HepG2 (cell line): Measurements from ENCODE around the gene RAC3. TPM values are rescaled to one million over a fixed set of nuclear protein-coding genes. Genes with fewer than 3 reads are reported as not detected.

ENCODE experiments used
- ATAC-seq: fragments of 200-7000 bp; cut with Tn5 transposase; 3 replicates; pipeline ENCODE4 v1.9.1; 2020; ENCODE audit warnings: mild to moderate bottlenecking, moderate library complexity
- BruUV-seq: library from RNA; stranded (reverse); fragments of 400-500 nt; replicated peaks from 2 replicates; lab custom pipeline; 2021; lab: Mats Ljungman, UMichigan
- CTCF ChIA-PET: fragments of 300-600 bp; formaldehyde crosslinking; extraction: SDS; loops from one replicate; lab custom pipeline; 2021; ENCODE audit warnings: low total read pairs, inconsistent platforms, low intra/inter-chr PET ratio; lab: Yijun Ruan, JAX
- POLR2A ChIA-PET: fragments of 350-600 bp; sonication (Branson Sonifier 250); formaldehyde crosslinking; loops from one replicate; lab custom pipeline; 2020; ENCODE audit warnings: antibody characterized with exemption, inconsistent platforms; lab: Yijun Ruan, JAX
- DNase-seq: peaks from one replicate; pipeline ENCODE4 v3.0.0-alpha.2; 2015; ENCODE audit warnings: low spot score
- FAIRE-seq: peaks from 3 replicates; lab custom pipeline; 2011; peaks lifted over from hg19 to GRCh38; lab: Jason Lieb, UNC
- H2AFZ ChIP-seq: one replicate; pipeline ENCODE4 v1.6.1; 2011; ENCODE audit warnings: low read length, inconsistent platforms
- H3K27ac ChIP-seq: fragments of 300-600 bp; 3 replicates; pipeline ENCODE4 v1.8.0; 2011; ENCODE audit warnings: mixed run types, mild to moderate bottlenecking, mixed read lengths, low read length, inconsistent platforms; ENCODE audit not compliant: insufficient read depth; ENCODE audit errors: extremely low read length
- H3K27me3 ChIP-seq, 2 experiments: fragments of 200-600 bp in 1 of 2; 2 replicates in 1 of 2; 3 replicates in 1 of 2; pipeline versions ENCODE4 v1.6.0 to v1.8.0; 2011; ENCODE audit warnings: low read length in 2 of 2, mild to moderate bottlenecking in 2 of 2, moderate library complexity in 2 of 2, inconsistent platforms in 1 of 2; ENCODE audit not compliant: insufficient read depth in 2 of 2, control insufficient read depth in 1 of 2
- H3K36me3 ChIP-seq, 2 experiments: fragments of 200-600 bp in 1 of 2; replicated peaks in 1 of 2; 2 replicates in 1 of 2; 3 replicates in 1 of 2; pipeline versions ENCODE4 v1.5.1 to v1.8.0; 2011; ENCODE audit warnings: low read length in 2 of 2, inconsistent platforms in 1 of 2; ENCODE audit not compliant: insufficient read depth in 2 of 2, control insufficient read depth in 1 of 2
- H3K4me1 ChIP-seq: 2 replicates; pipeline ENCODE4 v1.5.1; 2012; ENCODE audit warnings: low read length, inconsistent platforms; ENCODE audit not compliant: insufficient read depth
- H3K4me2 ChIP-seq: 2 replicates; pipeline ENCODE4 v1.6.0; 2011; ENCODE audit warnings: low read depth, low read length, inconsistent platforms
- H3K4me3 ChIP-seq, 3 experiments: fragments of 200-600 bp in 1 of 3; sonication (generic), shearing (Covaris generic) in 1 of 3; replicated peaks in 1 of 3; 2 replicates each; pipeline ENCODE4 v1.5.1; 2011 to 2016; ENCODE audit warnings: low read length in 3 of 3, inconsistent platforms in 2 of 3, low read depth in 2 of 3, mild to moderate bottlenecking in 2 of 3, control low read depth in 1 of 3, mixed read lengths in 1 of 3; ENCODE audit not compliant: insufficient read depth in 1 of 3
- H3K79me2 ChIP-seq: one replicate; pipeline ENCODE4 v1.6.1; 2011; ENCODE audit warnings: low read length, inconsistent platforms; ENCODE audit not compliant: insufficient read depth
- H3K9ac ChIP-seq: 2 replicates; pipeline ENCODE4 v1.6.0; 2011; ENCODE audit warnings: mild to moderate bottlenecking, low read depth, low read length, inconsistent platforms; ENCODE audit not compliant: insufficient read depth
- H3K9me3 ChIP-seq: 2 replicates; pipeline ENCODE4 v1.5.1; 2012; ENCODE audit warnings: mild to moderate bottlenecking, low read length
- H4K20me1 ChIP-seq: 2 replicates; pipeline ENCODE4 v1.6.0; 2011; ENCODE audit warnings: inconsistent platforms, mild to moderate bottlenecking, low read length, moderate library complexity; ENCODE audit not compliant: insufficient read depth
- DDIT3 ChIP-seq: sonication (generic); formaldehyde crosslinking; IDR thresholded peaks from 2 replicates; pipeline ENCODE4 v1.4.0; 2020; ENCODE audit warnings: mild to moderate bottlenecking, missing genetic modification reagents
- ETS1 ChIP-seq: sonication (generic); formaldehyde crosslinking; IDR thresholded peaks from 2 replicates; pipeline ENCODE4 v1.4.0; 2020; ENCODE audit warnings: missing genetic modification reagents
- HNF1B ChIP-seq: sonication (generic); formaldehyde crosslinking; IDR thresholded peaks from 2 replicates; pipeline ENCODE4 v1.5.1; 2020; ENCODE audit warnings: mild to moderate bottlenecking, moderate library complexity, missing genetic modification reagents
- KAT7 ChIP-seq: IDR thresholded peaks from 2 replicates; pipeline ENCODE4 v1.6.1; 2018; ENCODE audit warnings: borderline replicate concordance, missing compliant biosample characterization
- KAT8 ChIP-seq: IDR thresholded peaks from 2 replicates; pipeline ENCODE4 v1.6.1; 2016; ENCODE audit warnings: missing genetic modification reagents, missing compliant biosample characterization
- SIN3A ChIP-seq: IDR thresholded peaks from 2 replicates; pipeline ENCODE4 v1.6.1; 2011; ENCODE audit warnings: low read depth, mild to moderate bottlenecking, control low read depth, low read length, borderline replicate concordance
- TCF7 ChIP-seq: sonication (generic); IDR thresholded peaks from 2 replicates; pipeline ENCODE4 v1.6.1; 2016; ENCODE audit warnings: antibody characterized with exemption, low read depth
- TFAP4 ChIP-seq: sonication (generic); IDR thresholded peaks from 2 replicates; pipeline ENCODE4 v1.6.1; 2016; ENCODE audit warnings: low read depth, borderline replicate concordance
- ZFP82 ChIP-seq: sonication (generic); formaldehyde crosslinking; IDR thresholded peaks from 2 replicates; pipeline ENCODE4 v1.5.1; 2020; ENCODE audit warnings: mild to moderate bottlenecking, missing genetic modification reagents, borderline replicate concordance
- ZHX2 ChIP-seq, 2 experiments: sonication (generic) in 1 of 2; formaldehyde crosslinking in 1 of 2; IDR thresholded peaks; 2 replicates each; pipeline versions ENCODE4 v1.6.1 to v1.9.0; 2014 to 2022; ENCODE audit warnings: antibody characterized with exemption in 1 of 2, borderline replicate concordance in 1 of 2, inconsistent platforms in 1 of 2, low read depth in 1 of 2, missing genetic modification reagents in 1 of 2
- ZNF501 ChIP-seq: sonication (generic); formaldehyde crosslinking; IDR thresholded peaks from 2 replicates; pipeline ENCODE4 v1.5.1; 2020; ENCODE audit warnings: mild to moderate bottlenecking, moderate library complexity, missing genetic modification reagents
- WGBS: methylation state at CpG from one replicate; pipeline ENCODE4 v1.1.6; 2017; ENCODE audit warnings: low lambda C conversion rate; 5-methylcytosine and 5-hydroxymethylcytosine counted together
- in situ Hi-C: cut with HindIII; loops from 2 replicates; pipeline ENCODE4 v1.10.0; 2017; ENCODE audit warnings: low pct_unique_long_range_greater_than_20kb; ENCODE audit not compliant: extremely low pct_ligation_motif_present
- intact Hi-C: fragments of 100-400 bp; cut with micrococcal nuclease; formaldehyde crosslinking; loops from one replicate; pipeline ENCODE4 v1.10.0; 2022; ENCODE audit not compliant: unreplicated experiment
- polyA plus RNA-seq, 8 experiments: library from polyadenylated mRNA; depleted of rRNA in 3 of 8; stranded (reverse) in 7 of 8; unstranded in 1 of 8; fragments of >200 nt; fragmentation: Illumina TruSeq in 4 of 8; extraction: Trizol in 4 of 8; gene quantifications; 2 replicates each; pipeline versions ENCODE4 v1.2.1 to v1.2.3, GENCODE V29; 2011 to 2016; ENCODE audit warnings: low read depth in 4 of 8, missing spikeins in 1 of 8, mixed read lengths in 1 of 8; ENCODE audit not compliant: insufficient read depth in 1 of 8
- total RNA-seq, 5 experiments: library from RNA; depleted of rRNA; stranded (reverse); fragments of >200 nt; fragmentation: Illumina TruSeq; extraction: Trizol; gene quantifications; 2 replicates each; pipeline ENCODE4 v1.2.3, GENCODE V29; 2016; ENCODE audit warnings: low read depth in 1 of 5

RAC3 gene
- total and polyA plus RNA-seq, 2 of the 13 experiments (the other 11 are each of a cell fraction or from before 2014, with no cell fraction given): 10.5 to 21.3 TPM

- in situ Hi-C loops: loop anchor here (5.0 kb wide), 1 partner anchor 119 kb away; no protein-coding TSS in a partner anchor
- WGBS: 9% methylated on average over 10 of the region's 10 CpGs
- Histone ChIP-seq H4K20me1 (peaks cover 20% of the 10 kb centered on the region), H3K4me2 (peak overlapping the region; percentile 73), H3K27me3 (no peaks in the 10 kb centered on the region), H3K9ac (peak overlapping the region; percentile 42), H3K27ac (peak overlapping the region; percentile 91), H3K79me2 (peaks cover 13% of the 10 kb centered on the region), H2AFZ (peak overlapping the region; percentile 24), H3K4me3 (peak overlapping the region; percentile 8 to 98 (median 16); a peak in 5 of 6 replicates), H3K4me1 (peaks cover 57% of the 10 kb centered on the region), H3K9me3 (no peaks in the 10 kb centered on the region), H3K36me3 (peaks cover 5 to 12% of the 10 kb centered on the region in 2 experiments)
- ChIA-PET CTCF (interaction anchor here (1.1 to 1.8 kb wide), 2 partner anchors 13 to 79 kb away, joined by 3 to 7 read pairs; no protein-coding TSS in a partner anchor), POLR2A (interaction anchor here (0.7 to 6.2 kb wide), 53 partner anchors 11 to 335 kb away, joined by 3 to 112 read pairs (median 5); partner anchors contain the start of genes ALYREF, ANAPC11, ARHGDIA and CENPX)
- no peak for ATAC-seq
- FAIRE-seq: no peak
- BruUV-seq: TSS peak; percentile 92
- intact Hi-C loops: loop anchor here (1.0 to 5.0 kb wide), 5 partner anchors 13 to 114 kb away; partner anchors contain the start of genes GPS1, LRRC45 and RFNG
- no peak for DNase-seq
- peak; percentile 3; the same call in 1 of the 2 replicates for TF ChIP-seq KAT8 (CRISPR knock-in tag)
- peak; percentile 19; the same call in 1 of the 2 replicates for TF ChIP-seq SIN3A
- TF ChIP-seq ZFP82 (CRISPR knock-in tag): peak; percentile 14; the same call in 1 of the 2 replicates
- 0 out of 2 replicates have a peak, but pooled peaks have one; percentile 2 for TF ChIP-seq TFAP4
- no peak for TF ChIP-seq ETS1 (CRISPR knock-in tag)
- 0 out of 2 replicates have a peak, but pooled peaks have one; percentile 1 for TF ChIP-seq DDIT3 (CRISPR knock-in tag)
- TF ChIP-seq ZNF501 (CRISPR knock-in tag): 0 out of 2 replicates have a peak, but pooled peaks have one; percentile 9
- TF ChIP-seq TCF7: peak; percentile 64; the same call in 1 of the 2 replicates
- no peak for TF ChIP-seq KAT7 (CRISPR knock-in tag)
- peak; percentile 76; the same call in 1 of the 2 replicates for TF ChIP-seq HNF1B (CRISPR knock-in tag)
- TF ChIP-seq ZHX2 (IDR thresholded peaks at IDR 0.05; ENCODE audit: low read depth): 0 out of 2 replicates have a peak, but pooled peaks have one; percentile 6
- TF ChIP-seq ZHX2 (CRISPR knock-in tag; IDR thresholded peaks at IDR 0.05; ENCODE audit: borderline replicate concordance): no peak
Measured at GRCh38 chr17:82037889-82038195, 6.4 kb downstream of the RAC3 start.
